WERI-Rb-1 (cell line): ENCODE measurements around the gene ACKR3.

Experiments
- DNase-seq: peaks from one replicate; pipeline ENCODE4 v3.0.0-alpha.2; 2020
- H3K27ac ChIP-seq: fragments of 250-450 bp; sonication (Bioruptor Pico); 2 replicates; pipeline ENCODE4 v1.5.1; 2020; ENCODE audit warnings: mild to moderate bottlenecking, moderate library complexity
- H3K27me3 ChIP-seq: fragments of 250-450 bp; sonication (Bioruptor Pico); 2 replicates; pipeline ENCODE4 v1.5.1; 2021; ENCODE audit warnings: mild to moderate bottlenecking, low read depth, moderate library complexity; ENCODE audit not compliant: insufficient read depth, severe bottlenecking
- H3K36me3 ChIP-seq: fragments of 250-450 bp; sonication (Bioruptor Pico); 2 replicates; pipeline ENCODE4 v1.5.1; 2020; ENCODE audit warnings: mild to moderate bottlenecking, moderate library complexity
- H3K4me3 ChIP-seq: 2 replicates; pipeline ENCODE4 v1.5.1; 2011; ENCODE audit warnings: low read depth, mild to moderate bottlenecking, control low read depth, low read length
- H3K9me3 ChIP-seq: fragments of 250-450 bp; sonication (Bioruptor Pico); 2 replicates; pipeline ENCODE4 v1.5.1; 2021; ENCODE audit warnings: mild to moderate bottlenecking, moderate library complexity; ENCODE audit not compliant: severe bottlenecking
- CTCF ChIP-seq: IDR thresholded peaks from 2 replicates; pipeline ENCODE4 v1.5.1; 2011; ENCODE audit warnings: low read depth, mild to moderate bottlenecking, control low read depth, inconsistent platforms, low read length

The ACKR3 gene

GRCh38 chr2:236575510-236575909, 5.9 kb downstream of the ACKR3 start:
- DNase-seq: no peak
- Histone ChIP-seq H3K27me3 (no peaks in the 10 kb centered on the region), H3K27ac (no peak overlapping the region), H3K9me3 (no peaks in the 10 kb centered on the region), H3K36me3 (no peaks in the 10 kb centered on the region), H3K4me3 (no peak overlapping the region)
- TF ChIP-seq CTCF: no peak

GRCh38 chr2:236576087-236576486, 6.5 kb downstream of the ACKR3 start:
- Histone ChIP-seq H3K27ac (no peak overlapping the region), H3K4me3 (no peak overlapping the region), H3K9me3 (no peaks in the 10 kb centered on the region), H3K36me3 (no peaks in the 10 kb centered on the region), H3K27me3 (no peaks in the 10 kb centered on the region)
- peak; percentile 22; the same call in 1 of the 2 replicates for TF ChIP-seq CTCF
- DNase-seq: no peak

GRCh38 chr2:236576953-236577352, 7.3 kb downstream of the ACKR3 start:
- no peaks in the 10 kb centered on the region for H3K9me3 ChIP-seq
- no peak for DNase-seq
- H3K27ac ChIP-seq: no peak overlapping the region
- no peaks in the 10 kb centered on the region for H3K27me3 ChIP-seq
- H3K36me3 ChIP-seq: no peaks in the 10 kb centered on the region
- no peak overlapping the region for H3K4me3 ChIP-seq
- TF ChIP-seq CTCF: no peak

- Histone ChIP-seq H3K9me3 (no peaks in the 10 kb centered on the region), H3K27ac (no peak overlapping the region), H3K27me3 (no peaks in the 10 kb centered on the region), H3K4me3 (no peak overlapping the region), H3K36me3 (no peaks in the 10 kb centered on the region)
- no peak for TF ChIP-seq CTCF
- DNase-seq: no peak
These were observed 8.1 kb downstream of the ACKR3 start for GRCh38 chr2:236577481-236578410.

- no peak overlapping the region for H3K4me3 ChIP-seq
- no peak for DNase-seq
- TF ChIP-seq CTCF: no peak
- H3K36me3 ChIP-seq: no peaks in the 10 kb centered on the region
- no peaks in the 10 kb centered on the region for H3K9me3 ChIP-seq
- no peaks in the 10 kb centered on the region for H3K27me3 ChIP-seq
- H3K27ac ChIP-seq: no peak overlapping the region
These were observed 8.8 kb downstream of the ACKR3 start for GRCh38 chr2:236578411-236578846.
